HepG2 (cell line): ENCODE results near the gene SLC2A4. TPM values are rescaled to one million over a fixed set of nuclear protein-coding genes. Genes with fewer than 3 reads are reported as not detected.

Experiments
- ATF7 ChIP-seq, 2 experiments: fragments of 450-650 bp in 1 of 2; sonication (generic) in 1 of 2; formaldehyde crosslinking in 1 of 2; IDR thresholded peaks; 2 replicates each; pipeline versions ENCODE4 v1.4.0 to v1.6.1; 2016 to 2020; ENCODE audit warnings: antibody characterized with exemption in 1 of 2, mild to moderate bottlenecking in 1 of 2, missing genetic modification reagents in 1 of 2
- BRD4 ChIP-seq: sonication (generic); formaldehyde crosslinking; IDR thresholded peaks from 2 replicates; pipeline ENCODE4 v1.4.0; 2020; ENCODE audit warnings: missing genetic modification reagents
- CAMTA2 ChIP-seq: sonication (generic); formaldehyde crosslinking; IDR thresholded peaks from 2 replicates; pipeline ENCODE4 v1.4.0; 2020; ENCODE audit warnings: mild to moderate bottlenecking, missing genetic modification reagents, borderline replicate concordance
- ISX ChIP-seq: sonication (generic); formaldehyde crosslinking; conservative IDR thresholded peaks from 2 replicates; pipeline ENCODE4 v1.5.0; 2020; ENCODE audit warnings: missing genetic modification reagents
- NFE2 ChIP-seq: sonication (generic); formaldehyde crosslinking; IDR thresholded peaks from 2 replicates; pipeline ENCODE4 v1.4.0; 2020; ENCODE audit warnings: missing genetic modification reagents
- RFXANK ChIP-seq: IDR thresholded peaks from 2 replicates; pipeline ENCODE4 v1.6.1; 2016
- SALL1 ChIP-seq: sonication (generic); formaldehyde crosslinking; IDR thresholded peaks from 2 replicates; pipeline ENCODE4 v1.8.0; 2022; ENCODE audit warnings: mild to moderate bottlenecking, missing genetic modification reagents
- SIX4 ChIP-seq: sonication (generic); formaldehyde crosslinking; IDR thresholded peaks from 2 replicates; pipeline ENCODE4 v1.4.0; 2020; ENCODE audit warnings: missing genetic modification reagents
- SMAD3 ChIP-seq: sonication (generic); formaldehyde crosslinking; IDR thresholded peaks from 2 replicates; pipeline ENCODE4 v1.4.0; 2020; ENCODE audit warnings: missing genetic modification reagents
- TCF12 ChIP-seq, 2 experiments: fragments of 450-650 bp in 1 of 2; sonication (generic) in 1 of 2; formaldehyde crosslinking in 1 of 2; IDR thresholded peaks; 2 replicates each; pipeline versions ENCODE4 v1.6.1 to v1.8.0; 2017 to 2022; ENCODE audit warnings: antibody characterized with exemption in 1 of 2, mild to moderate bottlenecking in 1 of 2, missing genetic modification reagents in 1 of 2, moderate library complexity in 1 of 2
- TCF7 ChIP-seq: sonication (generic); IDR thresholded peaks from 2 replicates; pipeline ENCODE4 v1.6.1; 2016; ENCODE audit warnings: antibody characterized with exemption, low read depth
- TCF7L2 ChIP-seq: IDR thresholded peaks from 2 replicates; pipeline ENCODE4 v1.6.1; 2011; ENCODE audit warnings: mild to moderate bottlenecking, low read depth, low read length, moderate library complexity
- TOE1 ChIP-seq: sonication (generic); formaldehyde crosslinking; IDR thresholded peaks from 2 replicates; pipeline ENCODE4 v1.4.0; 2020; ENCODE audit warnings: mild to moderate bottlenecking, missing genetic modification reagents
- TP53 ChIP-seq: sonication (generic); formaldehyde crosslinking; conservative IDR thresholded peaks from 2 replicates; pipeline ENCODE4 v1.4.0; 2020; ENCODE audit warnings: missing genetic modification reagents
- ZBTB8A ChIP-seq: sonication (generic); formaldehyde crosslinking; IDR thresholded peaks from 2 replicates; pipeline ENCODE4 v1.4.0; 2020; ENCODE audit warnings: mild to moderate bottlenecking, low read depth, missing genetic modification reagents, borderline replicate concordance
- ZNF296 ChIP-seq: sonication (generic); formaldehyde crosslinking; conservative IDR thresholded peaks from 2 replicates; pipeline ENCODE4 v1.5.0; 2020; ENCODE audit warnings: mild to moderate bottlenecking, missing genetic modification reagents
- ZNF30 ChIP-seq: sonication (generic); formaldehyde crosslinking; IDR thresholded peaks from 2 replicates; pipeline ENCODE4 v1.5.0; 2020; ENCODE audit warnings: mild to moderate bottlenecking, missing genetic modification reagents
- ZNF326 ChIP-seq: sonication (generic); formaldehyde crosslinking; IDR thresholded peaks from 2 replicates; pipeline ENCODE4 v1.4.0; 2020; ENCODE audit warnings: missing genetic modification reagents, borderline replicate concordance
- ZNF713 ChIP-seq: sonication (generic); formaldehyde crosslinking; IDR thresholded peaks from 2 replicates; pipeline ENCODE4 v1.4.0; 2020; ENCODE audit warnings: mild to moderate bottlenecking, missing genetic modification reagents
- ZNF75D ChIP-seq: sonication (generic); formaldehyde crosslinking; IDR thresholded peaks from 2 replicates; pipeline ENCODE4 v1.8.1; 2023; ENCODE audit warnings: missing genetic modification reagents, mild to moderate bottlenecking, borderline replicate concordance
- polyA plus RNA-seq, 8 experiments: library from polyadenylated mRNA; depleted of rRNA in 3 of 8; stranded (reverse) in 7 of 8; unstranded in 1 of 8; fragments of >200 nt; fragmentation: Illumina TruSeq in 4 of 8; extraction: Trizol in 4 of 8; gene quantifications; 2 replicates each; pipeline versions ENCODE4 v1.2.1 to v1.2.3, GENCODE V29; 2011 to 2016; ENCODE audit warnings: low read depth in 4 of 8, missing spikeins in 1 of 8, mixed read lengths in 1 of 8; ENCODE audit not compliant: insufficient read depth in 1 of 8
- total RNA-seq, 5 experiments: library from RNA; depleted of rRNA; stranded (reverse); fragments of >200 nt; fragmentation: Illumina TruSeq; extraction: Trizol; gene quantifications; 2 replicates each; pipeline ENCODE4 v1.2.3, GENCODE V29; 2016; ENCODE audit warnings: low read depth in 1 of 5
- TF ChIP-seq, protein P1 (sequence below): sonication (generic); formaldehyde crosslinking; IDR thresholded peaks from 2 replicates; pipeline ENCODE4 v1.8.0; 2022; ENCODE audit warnings: mild to moderate bottlenecking, missing genetic modification reagents, moderate library complexity
- TF ChIP-seq, protein P2 (sequence below): sonication (generic); formaldehyde crosslinking; IDR thresholded peaks from 2 replicates; pipeline ENCODE4 v1.4.0; 2020; ENCODE audit warnings: missing genetic modification reagents, borderline replicate concordance
- TF ChIP-seq, protein P3 (sequence below): sonication (generic); formaldehyde crosslinking; IDR thresholded peaks from 2 replicates; pipeline ENCODE4 v1.4.0; 2020; ENCODE audit warnings: missing genetic modification reagents
- TF ChIP-seq, protein P4 (sequence below): sonication (generic); formaldehyde crosslinking; IDR thresholded peaks from 2 replicates; pipeline ENCODE4 v1.4.0; 2020; ENCODE audit warnings: mild to moderate bottlenecking, missing genetic modification reagents

Gene SLC2A4
- total and polyA plus RNA-seq, 2 of the 13 experiments (the other 11 are each of a cell fraction or from before 2014, with no cell fraction given): 4.9 to 5.8 TPM

DNA sequence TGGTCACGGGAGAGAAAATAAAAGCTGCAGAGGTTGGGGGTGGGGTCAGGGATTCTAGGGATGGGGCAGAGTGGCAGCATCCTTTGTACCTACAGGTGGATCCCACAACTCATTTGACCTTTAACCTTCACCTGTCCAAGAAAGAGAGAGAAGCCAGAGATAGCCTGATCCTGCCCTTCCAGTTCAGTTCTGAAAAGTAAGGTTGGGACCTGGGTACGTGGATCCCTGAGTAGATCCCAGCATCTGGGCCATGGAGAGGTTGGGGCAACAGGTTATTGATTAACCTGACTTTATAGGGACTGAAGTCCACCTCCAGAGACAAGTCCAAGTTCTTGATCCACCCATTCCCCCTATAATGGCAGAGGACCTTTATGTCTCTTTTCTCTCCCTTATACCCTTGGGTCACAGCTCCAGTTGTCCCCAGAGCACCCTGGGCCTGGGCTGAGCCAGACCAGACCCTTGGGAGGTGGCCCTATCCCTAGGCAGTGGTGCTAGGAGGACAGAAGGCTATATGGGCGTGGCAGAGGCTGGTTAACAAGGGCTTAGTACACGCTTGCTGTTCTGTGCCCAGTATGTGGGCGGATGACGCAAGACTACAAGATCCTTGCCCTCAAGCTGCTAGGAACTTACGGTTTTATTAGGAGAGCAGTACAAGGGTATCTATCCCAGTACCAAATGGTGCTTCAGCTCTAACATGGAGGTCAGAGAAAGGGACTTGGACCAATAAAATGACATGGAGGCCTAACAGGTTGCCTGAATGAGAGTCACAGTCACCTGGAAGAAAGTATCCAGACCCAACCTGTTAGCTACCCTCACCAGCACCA is 22.6 kb upstream of the SLC2A4 start (continued):
- TF ChIP-seq, protein P1, sequence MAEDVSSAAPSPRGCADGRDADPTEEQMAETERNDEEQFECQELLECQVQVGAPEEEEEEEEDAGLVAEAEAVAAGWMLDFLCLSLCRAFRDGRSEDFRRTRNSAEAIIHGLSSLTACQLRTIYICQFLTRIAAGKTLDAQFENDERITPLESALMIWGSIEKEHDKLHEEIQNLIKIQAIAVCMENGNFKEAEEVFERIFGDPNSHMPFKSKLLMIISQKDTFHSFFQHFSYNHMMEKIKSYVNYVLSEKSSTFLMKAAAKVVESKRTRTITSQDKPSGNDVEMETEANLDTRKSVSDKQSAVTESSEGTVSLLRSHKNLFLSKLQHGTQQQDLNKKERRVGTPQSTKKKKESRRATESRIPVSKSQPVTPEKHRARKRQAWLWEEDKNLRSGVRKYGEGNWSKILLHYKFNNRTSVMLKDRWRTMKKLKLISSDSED (CRISPR knock-in tag): no peak
- TF ChIP-seq ZNF75D (CRISPR knock-in tag) (no peak), BRD4 (no peak), TCF12 (IDR thresholded peaks at IDR 0.05) (no peak), TCF12 (CRISPR knock-in tag; IDR thresholded peaks at IDR 0.05) (0 out of 2 replicates have a peak, but pooled peaks have one; percentile 31), TP53 (CRISPR knock-in tag) (no peak), ZNF30 (CRISPR knock-in tag) (no peak), SIX4 (no peak), ATF7 (IDR thresholded peaks at IDR 0.05) (peak; percentile 51), ATF7 (CRISPR knock-in tag; IDR thresholded peaks at IDR 0.05) (no peak), CAMTA2 (no peak), SMAD3 (no peak), SALL1 (CRISPR knock-in tag) (peak; percentile 78), ZNF296 (CRISPR knock-in tag) (no peak), TOE1 (CRISPR knock-in tag) (no peak), TCF7 (no peak), NFE2 (no peak), ZBTB8A (CRISPR knock-in tag) (no peak), ISX (no peak), ZNF326 (CRISPR knock-in tag) (no peak), RFXANK (CRISPR knock-in tag) (no peak), TCF7L2 (no peak), ZNF713 (CRISPR knock-in tag) (no peak)
- TF ChIP-seq, protein P2, sequence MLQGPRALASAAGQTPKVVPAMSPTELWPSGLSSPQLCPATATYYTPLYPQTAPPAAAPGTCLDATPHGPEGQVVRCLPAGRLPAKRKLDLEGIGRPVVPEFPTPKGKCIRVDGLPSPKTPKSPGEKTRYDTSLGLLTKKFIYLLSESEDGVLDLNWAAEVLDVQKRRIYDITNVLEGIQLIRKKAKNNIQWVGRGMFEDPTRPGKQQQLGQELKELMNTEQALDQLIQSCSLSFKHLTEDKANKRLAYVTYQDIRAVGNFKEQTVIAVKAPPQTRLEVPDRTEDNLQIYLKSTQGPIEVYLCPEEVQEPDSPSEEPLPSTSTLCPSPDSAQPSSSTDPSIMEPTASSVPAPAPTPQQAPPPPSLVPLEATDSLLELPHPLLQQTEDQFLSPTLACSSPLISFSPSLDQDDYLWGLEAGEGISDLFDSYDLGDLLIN (CRISPR knock-in tag): no peak
- TF ChIP-seq, protein P3, sequence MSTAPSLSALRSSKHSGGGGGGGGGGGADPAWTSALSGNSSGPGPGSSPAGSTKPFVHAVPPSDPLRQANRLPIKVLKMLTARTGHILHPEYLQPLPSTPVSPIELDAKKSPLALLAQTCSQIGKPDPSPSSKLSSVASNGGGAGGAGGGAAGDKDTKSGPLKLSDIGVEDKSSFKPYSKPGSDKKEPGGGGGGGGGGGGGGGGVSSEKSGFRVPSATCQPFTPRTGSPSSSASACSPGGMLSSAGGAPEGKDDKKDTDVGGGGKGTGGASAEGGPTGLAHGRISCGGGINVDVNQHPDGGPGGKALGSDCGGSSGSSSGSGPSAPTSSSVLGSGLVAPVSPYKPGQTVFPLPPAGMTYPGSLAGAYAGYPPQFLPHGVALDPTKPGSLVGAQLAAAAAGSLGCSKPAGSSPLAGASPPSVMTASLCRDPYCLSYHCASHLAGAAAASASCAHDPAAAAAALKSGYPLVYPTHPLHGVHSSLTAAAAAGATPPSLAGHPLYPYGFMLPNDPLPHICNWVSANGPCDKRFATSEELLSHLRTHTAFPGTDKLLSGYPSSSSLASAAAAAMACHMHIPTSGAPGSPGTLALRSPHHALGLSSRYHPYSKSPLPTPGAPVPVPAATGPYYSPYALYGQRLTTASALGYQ (CRISPR knock-in tag): no peak
- TF ChIP-seq, protein P4, sequence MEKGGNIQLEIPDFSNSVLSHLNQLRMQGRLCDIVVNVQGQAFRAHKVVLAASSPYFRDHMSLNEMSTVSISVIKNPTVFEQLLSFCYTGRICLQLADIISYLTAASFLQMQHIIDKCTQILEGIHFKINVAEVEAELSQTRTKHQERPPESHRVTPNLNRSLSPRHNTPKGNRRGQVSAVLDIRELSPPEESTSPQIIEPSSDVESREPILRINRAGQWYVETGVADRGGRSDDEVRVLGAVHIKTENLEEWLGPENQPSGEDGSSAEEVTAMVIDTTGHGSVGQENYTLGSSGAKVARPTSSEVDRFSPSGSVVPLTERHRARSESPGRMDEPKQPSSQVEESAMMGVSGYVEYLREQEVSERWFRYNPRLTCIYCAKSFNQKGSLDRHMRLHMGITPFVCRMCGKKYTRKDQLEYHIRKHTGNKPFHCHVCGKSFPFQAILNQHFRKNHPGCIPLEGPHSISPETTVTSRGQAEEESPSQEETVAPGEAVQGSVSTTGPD (CRISPR knock-in tag): no peak
